Adrenal gland (tissue), 5 donors: ENCODE data around the gene TMEM200C.

Experiments
- CTCF ChIP-seq, 6 experiments: fragments of 450-650 bp in 4 of 6; fragments of 200-600 bp in 2 of 6; sonication (generic) in 1 of 6; IDR thresholded peaks; 1 replicate in 5 of 6; 2 replicates in 1 of 6; pipeline versions ENCODE4 v1.5.1 to v1.8.0; 2016 to 2021; ENCODE audit warnings: antibody characterized with exemption in 6 of 6, mild to moderate bottlenecking in 2 of 6, moderate library complexity in 1 of 6
- POLR2A ChIP-seq, 2 donors: fragments of 450-650 bp; IDR thresholded peaks; one replicate each; pipeline ENCODE4 v1.6.1; 2017; ENCODE audit warnings: antibody characterized with exemption in 2 of 2, mild to moderate bottlenecking in 2 of 2, moderate library complexity in 1 of 2
- donor health status: DM: no; HTN: no; CAD: no.

GRCh38 chr18:5841518-5841917, 53.8 kb downstream of the TMEM200C start:
- TF ChIP-seq CTCF (IDR thresholded peaks at IDR 0.05) (peak; percentile 13 to 50 (median 36)), POLR2A (IDR thresholded peaks at IDR 0.05) (no peak)
